ENCODE results near the gene RLBP1.

GRCh38 chr15:89195836-89196235, 25.5 kb downstream of the RLBP1 start:
- TF ChIP-seq CTCF (IDR thresholded peaks at IDR 0.05) = no peak
- TF ChIP-seq POLR2A (IDR thresholded peaks at IDR 0.05) = no peak
